GM18520 (cell line): ENCODE measurements around the gene CCDC88C.
"Not testable (repeated sequence)": the region's sequence is repeated elsewhere in the genome, so short reads cannot be mapped to it uniquely, and the experiment has no call there.

ENCODE experiments used
- ATAC-seq: cut with Tn5 transposase; IDR thresholded peaks from one replicate; pipeline ENCODE4 v1.9.1; 2021; ENCODE audit not compliant: unreplicated experiment

Gene CCDC88C

GRCh38 chr14:91418387-91419043, 895 bp upstream of the CCDC88C start:
- ATAC-seq: no peak

DNA sequence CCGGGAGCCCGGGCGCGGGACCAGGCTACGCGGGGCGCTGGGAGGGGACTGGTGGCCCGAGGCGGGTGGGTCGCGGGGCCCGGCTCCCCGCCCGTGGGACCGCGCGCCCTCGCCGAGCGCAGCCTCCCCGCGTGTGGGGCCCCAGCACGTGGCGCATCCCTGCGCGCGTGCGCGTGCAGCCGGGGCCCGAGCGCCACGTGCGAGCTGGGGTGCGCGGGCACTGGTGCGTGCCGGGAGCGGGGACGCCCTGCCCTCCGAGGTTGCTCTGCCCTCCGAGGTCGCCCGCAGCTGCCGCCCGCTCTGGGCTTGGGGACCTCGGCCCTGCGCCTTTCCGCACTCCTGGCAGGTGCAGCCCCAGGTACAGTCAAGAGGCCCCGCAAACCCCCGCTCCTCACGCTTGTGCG, 365 bp upstream of the CCDC88C start:
- ATAC-seq: peak; percentile 27

DNA sequence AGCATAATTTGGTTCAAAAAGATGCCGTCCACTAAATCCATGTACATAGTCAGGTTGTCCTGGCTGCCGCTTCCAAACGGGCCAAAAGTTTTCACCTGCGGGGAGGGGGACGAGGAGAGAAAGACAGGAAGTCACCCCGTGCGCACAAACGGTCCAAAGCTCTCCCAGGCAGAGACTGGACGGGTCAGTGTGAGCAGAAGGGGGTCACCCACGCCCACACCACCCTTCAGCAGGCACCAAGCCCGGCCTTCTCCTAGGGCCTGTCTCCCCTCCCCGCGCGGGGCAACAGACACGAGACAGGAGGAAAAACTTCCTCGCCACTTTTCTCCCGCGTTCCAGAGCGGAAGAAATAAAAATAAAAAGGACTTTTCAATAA, 888 bp downstream of the CCDC88C start:
- no peak for ATAC-seq

DNA sequence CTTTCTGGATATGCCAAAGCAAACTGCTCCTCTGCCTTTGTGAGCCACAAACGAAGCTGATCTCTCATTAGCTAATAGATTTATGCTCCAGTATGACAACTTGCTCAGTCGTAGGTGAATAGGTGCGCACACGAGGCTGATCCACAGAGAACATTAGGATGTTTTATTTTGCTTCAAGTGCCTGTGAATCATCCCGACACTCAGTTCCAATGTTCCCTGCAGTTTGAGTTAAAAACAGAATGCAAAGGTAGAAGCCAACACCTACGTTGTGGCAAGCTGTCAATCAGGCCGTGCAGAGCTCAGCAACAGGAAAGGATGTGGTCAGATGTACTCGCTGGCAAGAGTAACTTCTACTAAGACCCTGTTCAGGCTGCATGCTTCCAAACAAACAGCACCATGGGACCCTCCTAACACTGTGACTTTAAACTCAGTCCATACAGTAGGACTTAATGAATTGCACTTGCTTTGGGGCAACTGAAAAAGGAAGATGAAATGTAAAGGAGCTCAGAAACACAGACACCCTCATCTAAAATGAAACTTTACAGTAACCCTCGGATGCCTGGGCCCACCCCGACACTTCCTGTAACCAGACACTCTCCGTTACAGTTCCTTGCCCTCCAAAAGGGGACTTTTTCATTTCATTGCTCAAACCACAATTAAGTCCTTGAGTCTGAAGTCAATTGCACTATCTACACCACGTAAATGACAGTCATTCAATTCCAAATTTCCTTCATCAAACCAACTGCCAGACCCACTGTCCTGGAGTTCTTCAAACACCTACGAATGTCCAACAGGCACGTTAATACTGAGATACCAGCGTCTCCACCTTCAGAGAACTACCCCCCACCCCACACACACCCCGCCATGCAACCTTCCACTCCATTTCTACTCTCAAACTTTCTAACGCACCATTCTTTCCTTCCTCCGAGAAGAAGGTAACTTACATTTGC, 1.6 kb downstream of the CCDC88C start:
- ATAC-seq: peak; percentile 31

- ATAC-seq: no peak
Observed at GRCh38 chr14:91414475-91414833, 3.2 kb downstream of the CCDC88C start.

- ATAC-seq: no peak
Observed at GRCh38 chr14:91413547-91414474, 3.8 kb downstream of the CCDC88C start.

DNA sequence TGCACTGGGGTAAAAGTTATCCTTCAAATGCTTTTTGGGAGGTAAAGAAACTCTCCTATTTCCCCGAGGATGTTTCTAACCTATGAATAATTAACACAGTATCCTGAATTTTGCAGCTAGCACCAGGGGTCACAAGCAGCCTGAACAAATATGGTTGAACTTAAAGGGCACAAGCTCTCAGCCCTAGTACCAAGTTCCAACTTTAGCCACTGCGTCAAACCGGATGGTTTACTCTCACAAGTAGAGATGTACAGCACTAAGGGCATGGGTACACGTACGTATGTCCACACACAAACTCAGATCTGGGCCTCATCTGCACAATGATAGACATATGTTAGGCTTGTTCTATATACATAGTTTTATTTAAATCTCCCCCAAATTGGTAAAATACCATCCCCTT, 4.7 kb downstream of the CCDC88C start:
- no peak for ATAC-seq

DNA sequence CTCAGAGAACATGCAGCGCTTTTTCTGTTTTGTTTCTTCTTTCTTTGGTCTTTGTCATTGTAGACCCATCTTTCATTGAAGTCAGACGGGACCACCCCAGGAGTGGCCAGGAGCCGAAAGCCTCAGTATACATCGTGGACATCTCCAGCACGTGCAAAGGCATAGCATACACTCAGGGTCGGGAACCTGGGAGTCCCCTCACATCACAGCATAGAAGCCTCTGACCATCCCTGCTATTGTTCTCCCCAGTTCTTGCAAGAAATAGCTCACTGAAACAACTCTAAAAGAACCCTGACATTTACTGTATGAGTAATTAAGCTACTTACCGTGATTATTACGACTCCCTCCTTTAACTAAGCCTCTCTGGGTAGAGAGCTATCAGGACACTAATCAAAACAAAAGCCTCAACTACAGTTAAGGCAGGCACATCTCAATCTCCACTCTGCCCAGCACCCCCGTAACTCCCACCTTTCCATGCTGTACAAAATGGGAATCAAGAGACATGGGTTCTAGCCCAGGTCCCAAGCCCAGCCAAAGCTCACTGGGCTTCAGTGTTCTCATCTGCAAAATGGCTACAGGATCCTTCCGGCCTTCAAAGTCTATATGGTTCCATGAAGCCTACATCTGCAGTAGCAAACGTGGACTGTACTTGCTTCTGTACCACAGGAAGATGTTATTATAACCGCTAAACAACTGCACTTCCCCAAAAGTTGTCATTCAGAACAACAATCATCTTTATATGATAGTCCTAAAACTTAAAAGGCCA, 6.7 kb downstream of the CCDC88C start:
- ATAC-seq: no peak

DNA sequence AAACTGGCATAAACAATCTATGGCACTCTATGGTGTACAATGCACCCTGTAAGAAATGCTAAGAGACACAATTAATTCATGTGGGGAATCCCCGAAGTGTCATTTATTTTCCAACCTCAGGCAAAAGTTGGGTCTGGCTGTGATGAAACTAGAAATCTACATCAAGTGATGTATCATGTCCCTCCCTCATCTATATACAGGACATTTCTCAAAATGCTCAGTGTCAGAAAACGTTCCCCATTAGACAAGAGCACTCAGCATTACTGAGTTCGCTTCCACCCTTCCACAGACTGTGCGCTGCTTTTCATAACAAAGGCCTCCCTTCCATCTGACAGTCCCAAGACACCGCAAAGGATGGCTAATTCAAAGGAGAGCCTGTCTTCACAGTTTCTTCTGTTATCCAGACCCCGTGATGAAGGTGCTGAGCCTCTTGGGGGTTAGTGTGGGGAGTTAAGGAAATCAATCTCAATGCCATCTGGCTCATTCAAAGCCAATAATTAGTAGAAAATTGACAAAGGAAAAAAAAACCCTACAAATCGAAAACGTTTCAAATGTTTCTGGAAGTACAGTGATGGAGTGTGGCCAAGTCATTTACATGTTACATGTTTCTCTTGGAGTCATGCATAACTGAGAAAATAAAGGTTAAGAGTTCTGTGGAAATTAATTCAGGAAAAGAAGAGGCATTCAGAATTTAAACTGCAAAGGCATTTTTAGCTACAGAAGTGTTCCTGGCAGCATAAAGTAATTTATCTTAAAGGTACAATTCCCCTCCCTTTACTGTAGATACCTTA, 7.5 kb downstream of the CCDC88C start:
- ATAC-seq: no peak

DNA sequence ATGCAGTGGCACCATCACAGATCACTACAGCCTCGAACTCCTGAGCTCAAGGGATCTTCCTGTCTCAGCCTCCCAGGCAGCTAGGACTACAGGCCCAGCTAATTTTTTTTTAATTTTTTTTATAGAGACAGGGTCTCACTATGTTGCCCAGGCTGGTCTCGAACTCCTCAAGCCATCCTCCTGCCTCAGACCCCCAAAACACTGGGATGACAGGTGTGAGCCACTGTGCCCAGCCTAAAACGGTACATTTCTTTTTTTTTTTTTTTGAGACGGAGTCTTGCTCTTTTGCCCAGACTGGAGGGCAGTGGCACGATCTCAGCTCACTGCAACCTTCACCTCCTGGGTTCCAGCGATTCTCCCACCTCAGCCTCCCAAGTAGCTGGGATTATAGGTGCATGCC, 8.4 kb downstream of the CCDC88C start:
- ATAC-seq: not testable (repeated sequence)

DNA sequence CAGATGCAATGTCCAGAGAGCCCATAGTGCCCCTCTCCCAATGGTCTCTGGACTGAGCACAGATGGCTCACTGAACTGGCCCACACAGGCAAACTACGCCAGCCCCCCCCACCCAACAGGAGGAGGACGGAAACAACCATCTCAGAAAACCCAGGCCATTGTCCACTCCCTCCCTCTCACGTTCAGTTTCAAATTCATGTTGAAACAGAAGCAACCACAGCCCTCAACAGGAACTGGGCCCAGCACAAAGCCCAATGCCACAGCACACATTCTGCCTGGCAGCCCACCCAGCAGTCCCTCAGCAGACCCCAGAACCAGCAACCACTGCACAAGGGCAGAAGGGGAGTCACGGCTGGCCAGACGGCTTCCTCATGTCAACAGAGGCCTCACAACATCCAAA, 10.6 kb downstream of the CCDC88C start:
- no peak for ATAC-seq

DNA sequence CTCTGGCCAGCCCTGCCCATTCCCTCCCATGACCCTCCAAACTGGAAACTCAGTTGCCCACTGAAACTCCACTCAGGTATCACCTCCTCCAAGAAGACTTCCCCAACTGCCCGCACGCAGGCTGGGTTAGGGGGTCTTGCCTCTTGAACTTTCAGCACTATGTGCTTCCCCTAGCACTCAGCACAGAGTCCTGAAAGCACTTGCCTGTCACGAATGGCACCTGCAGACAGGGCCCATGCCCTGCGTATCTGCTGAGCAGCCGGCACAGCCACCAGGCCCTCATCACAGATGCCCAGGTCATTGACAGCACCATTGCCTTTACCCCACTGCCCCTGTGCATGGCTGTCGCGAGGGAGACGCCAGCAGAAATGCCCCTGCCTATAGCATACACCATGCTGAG, 11.2 kb downstream of the CCDC88C start:
- no peak for ATAC-seq

DNA sequence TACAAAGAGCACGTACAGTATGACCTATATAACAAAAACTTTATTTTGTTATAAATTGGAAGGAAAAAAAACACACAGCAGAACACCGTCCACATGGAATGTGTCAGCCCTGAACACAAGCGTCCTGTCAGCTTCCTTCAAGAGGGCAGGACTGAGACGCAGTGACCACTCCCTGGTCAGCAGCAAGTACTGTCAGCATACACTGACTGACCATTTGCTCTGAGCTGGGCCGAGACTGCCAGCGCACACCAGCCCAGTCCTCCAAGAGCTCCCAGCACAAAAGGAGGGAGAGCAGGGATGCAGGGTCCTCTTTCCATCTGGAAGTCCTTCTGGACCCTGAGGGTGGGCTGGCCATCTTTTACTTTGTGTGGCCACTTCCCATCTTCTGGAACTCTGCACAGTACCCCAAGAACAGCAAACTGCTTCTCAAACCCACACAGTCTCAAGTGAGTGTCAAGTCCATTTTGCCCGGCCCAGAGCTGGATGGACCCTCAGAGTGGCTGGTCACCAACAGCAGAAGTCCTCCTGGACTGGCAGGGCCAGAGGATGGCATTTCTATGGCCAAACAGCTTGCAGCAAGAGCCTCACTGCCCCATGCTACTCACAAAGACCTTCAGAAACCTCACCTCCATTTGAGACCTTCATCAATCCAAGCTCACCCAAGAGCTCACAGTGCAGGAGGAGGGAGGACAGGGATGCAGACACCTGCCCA, 11.7 kb downstream of the CCDC88C start:
- no peak for ATAC-seq

- no peak for ATAC-seq
Observed at GRCh38 chr14:91405241-91405721, 12.3 kb downstream of the CCDC88C start.

- no peak for ATAC-seq
Observed at GRCh38 chr14:91402771-91403600, 14.6 kb downstream of the CCDC88C start.

DNA sequence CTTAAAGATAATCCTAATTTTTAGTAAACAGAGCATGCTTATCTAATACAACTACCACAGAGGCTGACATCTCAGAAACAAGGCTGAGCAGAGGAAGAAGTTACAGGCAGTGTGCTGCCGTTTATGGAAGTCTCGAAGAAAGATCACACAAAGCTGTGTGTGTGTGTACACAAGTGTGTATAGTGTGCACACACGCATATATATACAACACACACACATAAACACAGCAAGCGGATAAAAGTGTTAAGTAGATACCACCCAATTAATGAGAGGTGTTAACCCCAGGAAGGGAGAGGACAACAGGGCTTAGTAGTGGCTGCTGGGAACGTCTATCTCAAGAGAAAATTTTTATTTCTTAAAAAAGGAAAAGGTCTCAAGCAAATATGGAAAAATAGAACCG, 15.3 kb downstream of the CCDC88C start:
- no peak for ATAC-seq

GRCh38 chr14:91401751-91402150, 15.9 kb downstream of the CCDC88C start:
- ATAC-seq: no peak

DNA sequence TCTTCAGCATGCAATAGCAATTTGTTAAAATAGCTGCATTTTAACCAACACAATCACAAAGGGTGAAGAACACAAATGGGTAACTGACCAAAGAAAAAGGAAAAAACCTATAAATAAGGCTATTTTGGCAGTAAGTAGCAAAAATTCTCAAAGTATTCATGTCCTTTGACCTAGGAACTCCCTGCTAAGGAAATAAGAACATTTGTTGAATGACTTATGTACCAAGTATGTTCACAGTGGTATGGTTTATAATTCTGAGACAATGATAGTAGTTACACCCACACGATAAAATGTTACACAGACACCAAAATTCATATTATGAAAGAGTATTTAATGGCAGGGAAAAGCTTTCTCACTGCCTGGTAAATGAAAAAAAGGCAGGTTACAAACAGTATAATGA, 16.9 kb downstream of the CCDC88C start:
- no peak for ATAC-seq
